ENCODE results near the gene GJC1.

The GJC1 gene

GRCh38 chr17:44769230-44769629 is 60.9 kb downstream of the GJC1 start:
- no peaks in the 10 kb centered on the region for H3K79me2 ChIP-seq (ENCODE audit: insufficient read depth, low read length)
- H3K9me3 ChIP-seq (ENCODE audit: insufficient read depth, low read length, severe bottlenecking) = no peaks in the 10 kb centered on the region
- TF ChIP-seq EZH2 (IDR thresholded peaks at IDR 0.05; ENCODE audit: borderline replicate concordance, low read depth, low read length, severe bottlenecking) = no peak
- no peak for TF ChIP-seq CTCF (IDR thresholded peaks at IDR 0.05; ENCODE audit: borderline replicate concordance, extremely low read depth, low read length, poor library complexity, severe bottlenecking)
- peaks cover 3% of the 10 kb centered on the region; the same call in 1 of the 2 replicates for H4K20me1 ChIP-seq (ENCODE audit: insufficient read depth, low read length)
- no peak overlapping the region for H2AFZ ChIP-seq (ENCODE audit: low read depth, low read length)
- no peak for DNase-seq
- no peak for ATAC-seq (ENCODE audit: insufficient read depth, low read depth)
- no peak overlapping the region for H3K4me3 ChIP-seq (ENCODE audit: low read depth in 1 of 2, low read length in 2 of 2)
- no peak overlapping the region for H3K27ac ChIP-seq (ENCODE audit: low read length)
- no peaks in the 10 kb centered on the region for H3K27me3 ChIP-seq (ENCODE audit: insufficient read depth, low read length, poor library complexity)
- no peak overlapping the region for H3K4me2 ChIP-seq (ENCODE audit: insufficient read depth, low read length)
- no peaks in the 10 kb centered on the region for H3K36me3 ChIP-seq (ENCODE audit: insufficient read depth, low read length)
- no peak overlapping the region for H3K9ac ChIP-seq (ENCODE audit: low read depth, low read length)
- peaks cover 2% of the 10 kb centered on the region for H3K4me1 ChIP-seq (ENCODE audit: insufficient read depth, low read length)

- no peak for TF ChIP-seq EZH2 (IDR thresholded peaks at IDR 0.05; ENCODE audit: borderline replicate concordance, low read depth, low read length, severe bottlenecking)
- TF ChIP-seq CTCF (IDR thresholded peaks at IDR 0.05; ENCODE audit: borderline replicate concordance, extremely low read depth, low read length, poor library complexity, severe bottlenecking) = no peak
- no peaks in the 10 kb centered on the region for H3K9me3 ChIP-seq (ENCODE audit: insufficient read depth, low read length, severe bottlenecking)
- ATAC-seq (ENCODE audit: insufficient read depth, low read depth) (no peak), DNase-seq (no peak)
- H3K27me3 ChIP-seq (ENCODE audit: insufficient read depth, low read length, poor library complexity) = no peaks in the 10 kb centered on the region
- H3K79me2 ChIP-seq (ENCODE audit: insufficient read depth, low read length) = no peaks in the 10 kb centered on the region
- H3K27ac ChIP-seq (ENCODE audit: low read length) = no peak overlapping the region
- peaks cover 3% of the 10 kb centered on the region; the same call in 1 of the 2 replicates for H4K20me1 ChIP-seq (ENCODE audit: insufficient read depth, low read length)
- no peaks in the 10 kb centered on the region for H3K4me1 ChIP-seq (ENCODE audit: insufficient read depth, low read length)
- no peak overlapping the region for H2AFZ ChIP-seq (ENCODE audit: low read depth, low read length)
- no peak overlapping the region for H3K4me3 ChIP-seq (ENCODE audit: low read depth in 1 of 2, low read length in 2 of 2)
- no peaks in the 10 kb centered on the region for H3K36me3 ChIP-seq (ENCODE audit: insufficient read depth, low read length)
- H3K9ac ChIP-seq (ENCODE audit: low read depth, low read length) = no peak overlapping the region
- no peak overlapping the region for H3K4me2 ChIP-seq (ENCODE audit: insufficient read depth, low read length)
These were observed 61.5 kb downstream of the GJC1 start for GRCh38 chr17:44768505-44769142.

- no peaks in the 10 kb centered on the region for H3K36me3 ChIP-seq (ENCODE audit: insufficient read depth, low read length)
- H4K20me1 ChIP-seq (ENCODE audit: insufficient read depth, low read length) = peaks cover 3% of the 10 kb centered on the region; the same call in 1 of the 2 replicates
- ATAC-seq (ENCODE audit: insufficient read depth, low read depth) (no peak), DNase-seq (no peak)
- H3K4me2 ChIP-seq (ENCODE audit: insufficient read depth, low read length) = no peak overlapping the region
- no peak overlapping the region for H3K9ac ChIP-seq (ENCODE audit: low read depth, low read length)
- no peaks in the 10 kb centered on the region for H3K79me2 ChIP-seq (ENCODE audit: insufficient read depth, low read length)
- TF ChIP-seq CTCF (IDR thresholded peaks at IDR 0.05; ENCODE audit: borderline replicate concordance, extremely low read depth, low read length, poor library complexity, severe bottlenecking) (no peak), EZH2 (IDR thresholded peaks at IDR 0.05; ENCODE audit: borderline replicate concordance, low read depth, low read length, severe bottlenecking) (no peak)
- H3K4me1 ChIP-seq (ENCODE audit: insufficient read depth, low read length) = no peaks in the 10 kb centered on the region
- no peak overlapping the region for H3K4me3 ChIP-seq (ENCODE audit: low read depth in 1 of 2, low read length in 2 of 2)
- no peak overlapping the region for H3K27ac ChIP-seq (ENCODE audit: low read length)
- no peaks in the 10 kb centered on the region for H3K9me3 ChIP-seq (ENCODE audit: insufficient read depth, low read length, severe bottlenecking)
- H2AFZ ChIP-seq (ENCODE audit: low read depth, low read length) = no peak overlapping the region
- H3K27me3 ChIP-seq (ENCODE audit: insufficient read depth, low read length, poor library complexity) = no peaks in the 10 kb centered on the region
These were observed 62.6 kb downstream of the GJC1 start for GRCh38 chr17:44767493-44767892.

All from DND-41 (cell line).